ENCODE results near the gene MRNIP. TPM values are rescaled to one million over a fixed set of nuclear protein-coding genes. Genes with fewer than 3 reads are reported as not detected.
"Not testable (repeated sequence)": the region's sequence is repeated elsewhere in the genome, so short reads cannot be mapped to it uniquely, and the experiment has no call there.

Gene MRNIP
- polyA plus RNA-seq, 3 donors: 27.2 to 29.8 (median 29.1) TPM

- DNase-seq (ENCODE audit: low read depth in 3 of 3, low spot score in 2 of 3): no peak
These were observed 62.5 kb downstream of the MRNIP start for GRCh38 chr5:179795863-179796833.

DNA sequence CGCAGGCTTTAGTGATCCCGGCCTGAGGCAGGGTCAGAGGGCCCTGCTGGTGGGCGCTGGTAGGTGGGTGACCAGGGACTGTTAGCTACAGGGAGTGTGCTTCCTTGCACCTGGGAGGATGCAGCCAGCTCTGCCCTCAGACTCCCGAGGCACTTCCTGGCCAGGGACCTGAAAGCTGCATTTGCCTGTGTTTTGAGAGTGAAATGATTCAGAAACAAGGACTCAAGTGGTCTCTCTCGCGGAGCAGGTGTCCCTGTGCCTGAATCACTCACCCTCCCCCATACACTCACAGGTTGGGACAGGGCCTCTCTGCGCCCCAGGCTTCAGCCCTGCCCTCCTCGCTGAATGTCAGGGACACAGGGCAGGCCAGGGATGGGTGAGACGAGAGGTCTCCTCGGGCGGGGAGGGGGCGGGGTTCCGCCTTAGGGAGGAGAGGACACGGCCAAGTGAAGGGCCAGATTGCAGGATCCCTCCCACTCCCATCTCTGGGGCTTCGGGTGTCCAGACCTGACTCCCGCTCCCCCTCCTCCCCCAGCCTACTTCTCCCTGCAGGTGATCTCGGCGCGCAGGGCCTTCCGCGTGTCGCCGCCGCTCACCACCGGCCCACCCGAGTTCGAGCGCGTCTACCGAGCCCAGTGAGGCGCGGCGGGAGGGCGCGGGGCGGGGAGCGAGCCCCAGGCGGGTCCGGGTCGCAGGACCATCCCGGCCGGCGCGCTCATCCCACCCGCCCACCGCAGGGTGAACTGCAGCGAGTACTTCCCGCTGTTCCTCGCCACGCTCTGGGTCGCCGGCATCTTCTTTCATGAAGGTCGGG, 63.4 kb downstream of the MRNIP start:
- no peak for DNase-seq (ENCODE audit: low read depth in 3 of 3, low spot score in 2 of 3)

DNA sequence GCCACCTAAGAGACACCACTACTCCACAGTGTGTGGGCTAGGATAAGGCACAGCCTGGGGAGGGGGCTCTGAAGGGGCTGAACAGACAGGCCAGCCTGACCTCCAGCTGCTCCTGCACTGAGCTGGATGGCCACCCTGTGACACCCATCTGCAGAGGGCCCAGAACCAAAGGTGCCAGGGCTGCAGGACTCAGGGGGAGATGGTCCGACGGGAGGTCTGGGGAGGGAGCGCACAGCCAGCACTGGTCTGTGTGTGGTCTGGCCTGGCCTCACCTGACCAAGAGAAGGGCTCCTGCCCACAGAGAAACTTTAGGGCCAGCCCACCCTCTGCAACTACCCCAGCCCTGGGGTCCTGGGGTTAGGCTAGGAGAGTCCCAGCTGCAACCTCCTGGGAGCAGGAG, 64.0 kb downstream of the MRNIP start:
- DNase-seq (ENCODE audit: low read depth in 3 of 3, low spot score in 2 of 3): no peak

DNA sequence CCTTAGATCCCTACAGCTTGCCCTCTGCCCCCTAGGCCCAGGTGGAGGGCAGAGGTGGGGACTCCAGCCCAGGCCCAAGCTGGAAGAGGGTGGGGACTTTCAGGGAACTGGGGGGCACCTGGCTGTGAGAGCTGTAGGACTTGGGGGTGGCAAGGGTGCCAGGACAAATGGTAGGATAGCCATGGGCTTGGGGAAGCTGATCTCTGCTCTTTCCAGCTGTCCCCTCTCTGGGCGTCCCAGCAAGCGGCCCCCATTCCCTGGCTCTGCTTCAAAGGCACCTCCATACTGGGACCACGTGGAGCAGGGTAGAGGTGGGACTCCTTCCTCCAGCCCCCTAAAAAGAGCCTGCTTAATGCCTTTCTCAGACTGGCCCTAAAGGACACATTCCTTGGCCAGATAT, 64.4 kb downstream of the MRNIP start:
- DNase-seq (ENCODE audit: low read depth in 3 of 3, low spot score in 2 of 3): no peak

DNA sequence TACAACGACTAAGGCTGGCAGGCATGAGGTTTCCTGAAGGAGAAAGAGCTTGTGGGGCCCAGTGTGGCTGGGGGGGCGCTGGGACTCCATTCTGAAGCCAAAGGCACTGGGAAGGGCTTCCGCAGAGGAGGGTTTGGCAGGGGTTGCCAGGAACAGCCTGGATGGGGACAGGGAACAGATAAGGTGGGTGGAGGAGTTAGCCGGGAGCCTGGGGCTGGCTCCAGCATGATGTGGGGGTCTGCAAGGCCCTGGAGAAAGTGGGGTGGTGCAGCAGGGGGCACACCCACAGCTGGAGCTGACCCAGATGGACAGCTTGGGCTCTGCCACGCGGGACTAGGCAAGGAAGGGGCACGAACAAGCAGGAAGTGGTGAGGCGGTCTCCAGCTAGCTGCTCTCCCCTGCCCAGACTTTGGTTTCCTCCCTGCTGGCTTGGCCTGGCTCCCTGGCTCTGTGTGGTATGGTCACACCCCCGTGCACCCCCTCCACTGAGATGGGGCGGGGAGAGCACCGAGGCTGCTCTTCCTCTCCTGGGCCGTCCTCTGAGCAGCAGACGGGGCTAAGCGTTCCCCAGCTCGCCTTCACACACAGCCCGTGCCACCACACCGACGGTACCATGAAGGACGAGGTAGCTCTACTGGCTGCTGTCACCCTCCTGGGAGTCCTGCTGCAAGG, 65.0 kb downstream of the MRNIP start, which contains the start of gene LTC4S:
LTC4S (plus strand) TSS at position 519 of the 672 bp plus-strand sequence; CDS start at position 614, 95 bp downstream.
- DNase-seq (ENCODE audit: low read depth in 3 of 3, low spot score in 2 of 3): no peak

GRCh38 chr5:179792612-179793467, 65.8 kb downstream of the MRNIP start:
- no peak for DNase-seq (ENCODE audit: low read depth in 3 of 3, low spot score in 2 of 3)

- no peak for DNase-seq (ENCODE audit: low read depth in 3 of 3, low spot score in 2 of 3)
These were observed 66.6 kb downstream of the MRNIP start for GRCh38 chr5:179791881-179792611.

GRCh38 chr5:179789278-179789677, 69.3 kb downstream of the MRNIP start:
- DNase-seq (ENCODE audit: low read depth in 3 of 3, low spot score in 2 of 3): not testable (repeated sequence)

DNA sequence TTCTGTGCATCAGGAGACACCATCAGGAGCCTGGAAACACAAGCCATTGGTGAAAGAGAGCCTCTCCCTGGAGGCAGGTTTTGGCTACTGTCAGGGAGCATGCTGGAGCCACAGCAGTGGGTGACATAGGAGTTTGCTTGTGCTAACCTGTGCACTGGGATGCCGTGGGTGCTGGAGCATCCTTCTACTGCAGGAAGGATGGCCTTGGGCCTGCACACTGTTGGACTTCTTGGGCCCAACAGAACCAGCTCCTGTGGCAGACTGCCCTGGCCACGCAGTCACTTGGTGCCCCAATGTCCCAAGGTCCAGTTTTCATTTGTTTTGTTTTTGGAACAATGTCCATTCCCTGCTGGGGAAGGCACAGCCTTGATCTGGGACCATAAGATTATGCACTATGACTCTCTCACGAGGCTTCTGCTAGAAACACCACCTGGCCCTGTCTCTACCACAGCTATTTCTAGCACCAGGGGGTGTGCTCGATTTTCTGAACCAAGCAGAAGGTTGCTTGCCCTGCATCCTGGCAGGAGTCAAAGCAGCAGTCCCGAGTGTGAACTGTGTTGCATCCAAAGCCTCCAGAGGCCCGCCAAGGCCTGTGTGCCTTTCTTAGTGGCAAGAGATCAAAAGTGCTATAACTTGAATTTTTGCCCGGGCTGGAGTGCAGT, 70.3 kb downstream of the MRNIP start:
- DNase-seq (ENCODE audit: low read depth in 3 of 3, low spot score in 2 of 3): no peak

Other genes with a start within 250 kb of the MRNIP start
- 1,000 to 10,000 TPM in 1 of 3 donors, 100 to 1,000 TPM in 2; 834 to 1,008 (median 916) TPM for gene HNRNPH1, start 235.1 kb downstream of the MRNIP start, polyA plus RNA-seq (ENCODE audit: insufficient read length in 3 of 3)
- under 1 TPM; 0.28 to 0.65 (median 0.33) TPM for gene CBY3, start 177.8 kb downstream of the MRNIP start, polyA plus RNA-seq (ENCODE audit: insufficient read length in 3 of 3)
- gene CANX, start 159.8 kb downstream of the MRNIP start, polyA plus RNA-seq (ENCODE audit: insufficient read length in 3 of 3): 100 to 1,000 TPM; 577 to 669 (median 627) TPM
- gene MAML1, start 126.0 kb downstream of the MRNIP start, polyA plus RNA-seq (ENCODE audit: insufficient read length in 3 of 3): 10 to 100 TPM; 35.6 to 39.5 (median 38.1) TPM
- 1 to 10 TPM; 2.0 to 2.6 (median 2.3) TPM for gene LTC4S, start 64.8 kb downstream of the MRNIP start, polyA plus RNA-seq (ENCODE audit: insufficient read length in 3 of 3)
- 100 to 1,000 TPM; 171 to 187 (median 176) TPM for gene MGAT4B, start 52.0 kb downstream of the MRNIP start, polyA plus RNA-seq (ENCODE audit: insufficient read length in 3 of 3)
- gene SQSTM1, start 37.9 kb downstream of the MRNIP start, polyA plus RNA-seq (ENCODE audit: insufficient read length in 3 of 3): 10 to 100 TPM; 85.1 to 96.5 (median 86.4) TPM
- gene TBC1D9B, start 49.1 kb upstream of the MRNIP start, polyA plus RNA-seq (ENCODE audit: insufficient read length in 3 of 3): 10 to 100 TPM; 89.8 to 96.2 (median 92.6) TPM
- 10 to 100 TPM; 69.1 to 72.3 (median 72.2) TPM for gene RNF130, start 212.9 kb upstream of the MRNIP start, polyA plus RNA-seq (ENCODE audit: insufficient read length in 3 of 3)